IPS DF 4.7 (cell line): ENCODE results near the gene MRLN.
"Not testable (repeated sequence)": the region's sequence is repeated elsewhere in the genome, so short reads cannot be mapped to it uniquely, and the experiment has no call there.

Experiments
- DNase-seq: peaks from one replicate; pipeline ENCODE4 v3.0.0-alpha.2; 2013; ENCODE audit warnings: low spot score; ENCODE audit errors: extremely low read depth

Gene MRLN

DNA sequence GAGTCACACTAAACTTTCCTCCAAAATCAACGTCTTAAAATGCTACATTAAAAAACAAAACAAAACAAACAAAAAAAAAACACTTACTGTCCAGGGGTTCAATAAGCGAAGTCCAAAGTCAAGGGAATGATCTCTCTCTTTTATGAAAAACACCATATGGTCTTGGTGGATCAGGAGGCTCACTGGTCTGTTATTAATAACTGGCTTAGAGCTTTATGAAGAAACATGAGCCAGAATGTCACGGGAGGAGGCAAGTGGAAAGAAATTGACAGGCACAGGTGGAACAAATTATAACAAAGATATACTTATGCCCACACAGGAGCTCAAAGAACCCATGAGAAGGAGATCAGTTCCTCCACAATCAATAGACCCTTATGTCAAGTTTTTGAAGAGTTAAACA is at the start of gene MRLN:
Gene MRLN, minus strand, starts transcription at position 189 of the 400 bp plus-strand sequence.
- DNase-seq: no peak

DNA sequence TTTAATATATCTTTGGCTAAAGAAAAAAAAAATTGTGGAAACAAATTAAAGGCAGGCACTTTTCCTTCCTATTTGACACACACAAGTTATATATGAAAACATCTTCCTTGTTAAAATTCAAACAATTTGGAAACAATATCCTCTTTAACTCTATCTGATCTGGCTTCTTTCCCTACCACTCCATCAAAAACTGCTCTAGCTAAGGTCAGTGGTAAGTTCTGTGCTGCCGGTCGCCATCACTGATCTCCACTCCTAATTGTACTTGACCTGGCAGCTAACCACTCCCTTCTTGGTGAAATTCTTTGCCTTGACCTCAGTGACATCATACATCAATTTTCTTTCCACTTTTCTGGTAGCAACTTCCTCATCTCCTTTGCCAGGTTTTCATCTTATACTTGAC is 47.9 kb upstream of the MRLN start:
- DNase-seq: no peak

DNA sequence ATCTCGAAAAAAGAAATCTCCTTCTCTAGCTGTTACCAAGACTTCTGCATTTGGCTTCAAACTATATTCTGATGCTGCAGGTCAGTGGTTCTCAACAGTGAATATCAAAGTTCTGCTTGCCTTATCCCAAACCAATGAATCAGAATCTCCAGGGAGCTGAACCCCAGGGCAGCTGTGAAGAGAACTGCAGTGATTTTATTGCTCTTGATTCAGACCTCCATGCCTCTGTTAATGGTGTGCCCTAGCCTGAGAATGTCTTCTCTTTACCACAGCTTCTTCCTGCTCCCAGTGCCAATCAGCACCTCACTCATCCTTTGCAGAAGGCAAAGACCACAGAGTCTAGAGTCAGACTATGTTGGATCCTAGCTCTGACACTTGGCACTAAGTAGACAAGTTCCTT is 46.2 kb upstream of the MRLN start:
- DNase-seq: no peak

DNA sequence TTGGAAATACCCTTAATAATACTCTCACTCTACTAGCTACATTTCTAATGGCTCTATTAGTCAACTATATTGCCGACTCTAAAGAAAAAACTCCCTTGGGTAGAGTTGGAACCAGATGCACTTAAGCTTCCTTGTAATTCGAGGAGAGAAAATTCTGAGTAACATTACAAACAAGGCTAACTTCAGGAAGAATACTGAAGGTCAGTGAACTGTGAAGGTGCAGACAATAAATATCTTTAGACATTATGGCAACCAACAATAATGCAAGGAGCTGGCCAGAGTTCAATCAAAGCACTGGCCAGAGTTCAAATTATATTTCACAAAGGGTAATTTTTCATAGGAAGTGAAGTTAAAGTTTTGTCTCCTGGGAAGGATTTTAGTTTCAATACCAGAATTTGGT is 40.7 kb upstream of the MRLN start:
- DNase-seq: no peak

DNA sequence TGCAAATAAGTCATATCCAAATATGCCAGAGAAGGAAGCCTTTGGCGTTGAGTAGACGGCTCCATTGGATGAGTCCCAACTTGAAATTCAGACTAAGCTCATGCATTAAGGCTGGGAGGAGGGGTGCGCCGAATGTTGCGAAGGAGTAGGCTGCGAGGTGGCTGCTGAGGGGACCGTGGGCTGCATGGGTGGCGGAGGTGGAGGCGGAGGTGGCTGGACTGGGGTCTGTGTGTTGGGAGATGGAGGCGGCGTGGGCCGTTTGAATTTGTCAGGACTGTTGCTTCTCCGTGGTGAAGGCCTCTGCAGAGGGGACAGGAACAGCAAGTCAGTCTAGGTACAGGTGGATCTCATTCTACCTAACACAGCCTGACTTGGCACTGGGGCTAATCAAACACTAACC is 39.6 kb upstream of the MRLN start:
- DNase-seq: no peak

DNA sequence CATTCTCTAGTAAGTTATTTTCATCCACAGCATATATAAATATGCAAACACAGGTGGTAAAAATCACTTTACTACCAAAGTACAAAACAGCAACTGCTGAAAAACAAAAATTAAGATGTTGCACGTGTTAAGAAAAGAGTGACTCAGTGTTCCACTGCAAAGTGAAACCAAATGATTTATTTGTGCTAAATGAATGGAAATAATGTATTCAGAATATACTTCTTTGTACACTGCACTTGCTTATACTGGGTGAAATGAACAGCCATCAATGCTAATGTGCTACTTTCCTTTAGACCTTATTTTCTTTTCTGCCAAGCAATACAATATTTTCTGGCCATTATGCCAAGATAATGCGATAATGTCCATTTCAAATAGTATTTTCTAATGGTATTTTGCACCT is 38.3 kb upstream of the MRLN start:
- no peak for DNase-seq

DNA sequence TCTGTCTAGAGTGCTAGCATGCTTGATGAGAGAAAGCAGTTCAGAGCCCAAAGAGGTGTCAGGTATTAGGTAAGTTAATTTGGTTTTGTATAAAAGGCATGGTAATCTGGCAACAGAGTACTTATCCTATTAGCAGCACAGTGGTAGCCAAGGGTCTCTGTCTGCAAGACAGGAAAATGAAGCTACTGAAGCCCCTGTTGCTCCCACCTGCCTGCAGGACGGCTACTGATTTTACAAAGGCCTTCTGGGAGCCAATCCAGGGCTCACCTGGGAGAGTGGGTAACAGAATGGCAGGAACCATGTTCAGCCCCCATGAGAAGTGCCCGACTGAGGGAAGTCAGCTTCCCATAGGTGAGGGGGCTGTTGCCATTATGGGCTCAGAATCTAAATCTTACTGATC is 36.8 kb upstream of the MRLN start:
- not testable (repeated sequence) for DNase-seq

DNA sequence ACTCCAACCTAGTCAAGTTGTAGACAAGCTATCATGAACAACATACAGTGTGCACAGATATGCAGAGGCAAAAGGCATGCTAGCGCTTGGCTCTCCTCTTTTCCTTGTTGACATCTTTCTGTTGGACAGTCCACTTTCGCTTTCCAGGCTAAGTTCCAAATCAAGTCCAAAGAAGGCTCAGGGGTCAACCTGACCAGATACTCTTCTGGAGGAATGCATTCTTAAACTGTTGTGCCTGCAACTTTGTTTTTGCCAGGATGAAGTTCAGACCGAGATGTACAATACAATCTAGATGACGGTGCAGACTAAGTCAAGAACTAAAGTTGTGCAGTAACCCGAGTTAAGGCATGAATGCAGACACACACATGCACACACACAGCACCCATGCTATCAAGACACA is 35.7 kb upstream of the MRLN start:
- DNase-seq: not testable (repeated sequence)

DNA sequence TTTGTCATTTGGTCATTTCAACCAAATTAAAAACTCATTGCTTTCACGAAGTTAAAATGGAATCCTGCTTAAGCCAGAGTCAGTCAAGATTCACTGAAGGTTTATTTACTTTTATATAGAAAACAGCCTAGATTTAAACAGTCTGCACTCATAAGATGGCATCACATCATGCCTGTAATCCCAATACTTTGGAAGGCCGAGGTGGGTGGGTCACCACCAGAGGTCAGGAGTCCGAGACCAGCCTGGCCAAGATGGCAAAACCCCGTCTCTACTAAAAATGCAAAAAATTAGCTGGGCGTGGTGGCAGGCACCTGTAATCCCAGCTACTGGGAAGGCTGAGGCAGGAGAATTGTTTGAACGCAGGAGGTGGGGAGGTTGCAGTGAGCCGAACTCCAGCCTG is 33.8 kb upstream of the MRLN start:
- DNase-seq: not testable (repeated sequence)

DNA sequence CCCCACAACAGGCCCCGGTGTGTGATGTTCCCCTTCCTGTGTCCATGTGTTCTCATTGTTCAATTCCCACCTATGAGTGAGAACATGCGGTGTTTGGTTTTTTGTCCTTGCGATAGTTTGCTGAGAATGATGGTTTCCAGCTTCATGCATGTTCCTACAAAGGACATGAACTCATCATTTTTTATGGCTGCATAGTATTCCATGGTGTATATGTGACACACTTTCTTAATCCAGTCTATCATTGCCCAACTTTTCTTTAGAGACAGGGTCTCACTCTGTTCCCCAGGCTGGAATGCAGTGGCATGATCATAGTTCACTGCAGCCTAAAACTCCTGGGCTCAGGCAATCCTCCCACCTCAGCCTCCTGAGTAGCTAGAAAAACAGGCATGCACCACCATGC is 32.2 kb upstream of the MRLN start:
- not testable (repeated sequence) for DNase-seq

DNA sequence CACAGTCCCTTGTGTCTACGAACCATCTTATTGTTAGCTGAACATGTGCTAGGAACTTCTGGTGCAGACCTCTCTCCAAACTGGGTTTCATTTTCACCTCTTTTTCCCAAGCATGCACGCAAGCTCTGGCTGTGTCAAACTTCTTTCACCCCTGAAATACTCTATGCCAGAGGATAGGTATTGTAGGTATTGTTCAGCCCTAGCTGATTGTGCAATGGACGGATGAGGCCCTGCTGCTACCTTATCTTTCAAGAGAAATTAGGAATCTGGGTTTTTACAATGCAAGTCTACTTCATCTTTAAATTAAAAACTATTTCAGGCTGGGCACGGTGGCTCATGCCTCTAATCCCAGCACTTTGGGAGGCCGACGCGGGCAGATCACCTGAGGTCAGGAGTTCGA is 28.3 kb upstream of the MRLN start:
- no peak for DNase-seq

DNA sequence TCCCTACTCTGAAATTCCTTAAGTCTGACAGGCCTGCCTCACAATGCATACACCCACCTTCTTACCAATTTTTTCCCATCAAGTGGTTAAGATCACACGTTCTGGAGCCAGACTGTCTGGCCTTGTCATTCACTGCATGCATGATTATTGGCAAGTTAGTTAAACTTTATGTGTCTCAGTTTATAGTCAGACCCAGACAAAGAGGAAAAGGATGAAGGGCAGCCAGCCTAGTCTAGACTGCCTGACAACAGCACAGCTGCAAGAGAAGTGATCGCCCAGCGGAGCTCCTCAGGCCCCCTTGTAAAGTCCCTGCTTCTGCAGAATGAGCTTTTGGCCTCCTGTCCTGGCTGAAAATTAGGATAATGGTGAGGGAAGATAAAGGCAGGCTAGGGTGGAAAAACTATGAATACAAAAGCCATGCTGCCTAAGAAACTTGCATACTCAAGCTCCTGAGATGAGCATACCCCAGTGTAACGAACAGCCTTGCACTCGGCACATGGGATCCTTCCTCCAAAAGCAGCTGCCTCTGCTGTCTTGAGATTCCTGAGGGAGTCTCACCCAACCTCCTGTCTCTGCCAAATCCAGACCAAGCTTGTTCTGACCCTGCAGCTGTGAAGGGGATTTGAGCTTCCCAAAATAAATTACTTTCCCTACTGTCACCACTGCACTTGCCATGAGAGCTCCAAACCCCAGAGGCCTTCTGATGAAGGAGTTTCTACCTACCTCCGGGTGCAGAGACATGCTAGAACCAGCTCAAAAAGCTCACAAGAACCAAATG is 26.7 kb upstream of the MRLN start:
- no peak for DNase-seq

DNA sequence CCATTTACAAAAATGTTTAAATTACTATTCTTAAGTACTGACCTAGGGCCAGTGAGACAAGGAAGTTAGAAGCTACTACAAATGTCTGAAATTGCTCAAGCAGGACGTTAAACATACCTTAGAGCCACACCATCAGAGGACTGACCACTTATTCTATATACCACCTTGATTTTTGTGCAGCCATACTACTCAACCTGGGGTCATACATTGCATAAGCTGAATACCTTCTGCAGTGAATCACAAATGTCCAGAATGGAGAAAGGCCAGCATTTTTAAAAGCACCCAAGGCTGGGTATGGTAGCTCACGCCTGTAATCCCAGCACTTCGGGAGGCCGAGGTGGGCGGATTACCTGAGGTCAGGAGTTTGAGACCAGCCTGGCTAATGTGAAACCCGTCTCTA is 21.2 kb upstream of the MRLN start:
- DNase-seq: no peak

DNA sequence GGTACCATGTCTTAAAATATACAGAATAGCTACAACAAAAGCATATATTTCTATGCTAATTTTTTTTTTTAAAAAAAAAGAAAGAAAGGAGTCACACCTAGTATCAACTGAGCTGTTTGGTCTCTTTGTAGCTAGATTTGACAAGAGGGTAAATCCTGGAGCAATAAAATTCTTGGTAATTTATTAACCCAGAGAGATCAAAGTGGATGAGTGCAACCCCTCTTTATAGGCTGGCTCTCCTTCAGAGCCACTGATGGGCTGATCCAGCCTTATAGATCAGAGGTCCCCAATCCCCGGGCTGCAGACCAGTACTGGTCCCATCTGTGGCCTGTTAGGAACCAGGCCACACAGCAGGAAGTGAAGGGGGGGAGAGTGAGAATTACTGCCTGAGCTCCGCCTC is 19.8 kb upstream of the MRLN start:
- DNase-seq: no peak

DNA sequence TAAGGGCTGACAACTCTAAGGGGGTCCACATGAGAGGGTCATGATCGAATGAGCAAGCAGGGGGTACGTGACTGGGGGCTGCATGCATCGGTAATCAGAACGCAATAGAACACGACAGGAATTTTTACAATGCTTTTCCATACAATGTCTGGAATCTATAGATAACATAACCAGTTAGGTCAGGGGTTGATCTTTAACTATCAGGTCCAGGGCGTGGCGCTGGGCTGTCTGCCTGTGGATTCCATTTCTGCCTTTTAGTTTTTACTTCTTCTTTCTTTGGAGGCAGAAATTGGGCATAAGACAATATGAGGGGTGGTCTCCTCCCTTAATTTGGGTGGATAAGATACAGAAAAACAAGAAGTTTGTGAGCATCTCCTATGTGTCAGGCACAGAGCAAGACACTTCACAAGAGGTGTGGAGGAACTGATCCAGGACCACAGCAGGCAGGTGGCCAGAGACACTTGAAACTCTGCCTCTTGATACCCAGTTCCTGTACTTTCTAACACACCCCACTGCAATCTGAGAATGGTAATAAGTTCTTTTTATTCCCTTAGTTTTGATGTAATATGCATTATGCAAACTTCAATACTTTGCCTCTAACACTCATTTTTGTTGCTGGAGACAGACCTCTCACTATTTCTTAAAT is 18.0 kb upstream of the MRLN start:
- no peak for DNase-seq

DNA sequence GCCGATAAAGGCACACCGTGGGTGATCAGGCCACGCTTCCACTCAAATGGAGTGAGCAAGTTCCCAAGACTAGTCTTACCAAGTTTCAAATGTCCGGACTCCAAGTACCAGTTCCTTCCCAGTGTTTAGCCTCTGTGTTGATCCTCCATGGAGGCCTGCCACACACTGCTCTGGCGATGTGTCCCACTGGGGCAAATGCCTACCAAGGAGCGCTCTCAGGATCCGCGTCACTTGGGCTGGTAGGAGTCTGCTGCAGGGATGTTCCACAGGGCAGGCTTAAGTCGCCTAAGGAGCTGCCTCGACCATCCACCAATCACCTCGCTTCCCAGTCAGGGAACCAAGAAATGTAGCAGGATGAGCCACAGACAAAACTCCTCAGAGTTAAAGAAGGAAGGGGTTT is 17.4 kb upstream of the MRLN start:
- DNase-seq: no peak

DNA sequence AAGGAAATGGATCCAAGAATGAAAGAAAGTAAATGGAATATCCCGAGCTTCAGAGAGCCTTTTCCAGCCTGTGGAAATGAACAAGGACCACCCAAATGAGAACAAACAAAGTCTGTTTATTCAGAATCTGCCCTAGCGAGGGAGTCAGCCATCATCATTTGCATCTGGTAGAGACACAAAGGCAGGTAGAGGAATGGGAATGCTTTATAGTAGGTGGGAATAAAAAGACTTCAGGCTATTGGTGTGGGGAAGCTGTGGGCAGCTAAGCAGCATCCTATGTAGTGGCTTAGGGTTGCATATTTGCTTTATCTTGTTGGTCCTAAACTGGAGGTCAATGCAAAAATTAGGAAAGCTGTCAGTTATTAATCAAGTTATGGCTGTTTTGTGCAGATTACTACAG is 9.2 kb upstream of the MRLN start:
- no peak for DNase-seq

DNA sequence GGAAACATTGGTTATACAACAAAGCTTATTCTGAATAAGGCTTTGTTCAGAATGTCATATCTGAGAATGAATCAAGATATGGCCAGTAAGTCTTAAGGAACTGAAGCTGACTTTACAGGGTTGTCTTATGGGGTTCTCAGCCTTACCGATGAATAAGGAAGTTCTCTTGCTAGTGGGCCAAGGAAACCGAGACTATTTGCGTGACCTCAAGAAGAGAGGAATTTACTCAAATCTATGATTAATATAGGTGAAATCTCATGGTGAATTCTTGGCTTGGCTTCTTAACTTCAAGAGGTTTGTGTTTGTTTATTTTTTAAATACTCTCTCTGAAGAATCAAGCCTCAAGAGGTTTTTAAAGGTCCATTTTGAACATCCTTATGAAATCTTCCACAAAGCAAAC is 4.7 kb upstream of the MRLN start:
- no peak for DNase-seq

DNA sequence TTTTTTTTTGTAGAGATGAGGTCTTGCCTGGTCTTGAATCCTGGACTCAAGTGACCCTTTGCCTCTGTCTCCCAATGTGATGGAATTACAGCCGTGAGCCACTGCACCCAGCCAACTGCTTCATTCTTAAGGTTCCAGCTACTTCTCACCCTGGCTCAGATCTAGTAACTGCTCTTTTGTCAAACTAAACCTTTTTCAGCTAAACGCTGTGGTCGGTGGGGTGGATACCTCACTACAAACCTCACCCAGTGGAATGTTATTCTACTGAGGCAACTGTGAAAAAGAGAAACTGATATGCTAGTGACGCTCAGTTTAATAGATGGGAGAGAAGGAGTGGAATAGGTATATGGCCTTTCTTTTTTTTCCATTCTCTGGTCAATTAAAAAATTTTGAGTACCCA is 1.7 kb upstream of the MRLN start:
- DNase-seq: no peak

DNA sequence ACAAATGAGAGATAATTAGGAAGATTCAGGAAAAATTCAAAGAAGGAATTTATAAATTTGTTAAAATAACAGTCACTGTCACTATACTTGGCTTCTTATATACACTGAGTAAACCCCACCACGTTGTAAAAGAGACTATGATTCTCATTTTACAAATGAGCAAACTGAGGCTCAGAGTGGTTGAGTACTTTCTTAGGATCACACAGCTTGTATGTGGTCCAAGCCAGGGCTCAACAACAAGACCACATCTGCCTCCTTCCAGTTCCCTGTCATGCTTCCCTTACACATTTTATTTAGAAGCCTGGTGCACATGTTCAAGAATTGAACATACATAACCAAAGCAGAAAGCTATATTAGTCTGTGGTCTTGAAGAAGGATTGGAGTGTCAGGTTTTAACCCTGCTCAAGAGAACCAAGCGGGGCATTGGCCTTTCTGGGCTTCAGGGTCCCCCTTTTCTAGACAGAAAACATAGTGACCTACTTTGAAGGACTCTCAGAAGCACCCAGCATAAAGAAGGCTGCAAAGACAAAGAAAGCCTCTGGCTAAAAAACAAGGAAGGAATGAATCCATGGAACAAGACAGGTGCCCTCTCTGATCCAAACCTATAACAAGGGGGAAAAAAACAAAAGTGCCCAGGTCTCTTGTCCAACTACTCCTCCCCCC is 846 bp downstream of the MRLN start:
- no peak for DNase-seq

DNA sequence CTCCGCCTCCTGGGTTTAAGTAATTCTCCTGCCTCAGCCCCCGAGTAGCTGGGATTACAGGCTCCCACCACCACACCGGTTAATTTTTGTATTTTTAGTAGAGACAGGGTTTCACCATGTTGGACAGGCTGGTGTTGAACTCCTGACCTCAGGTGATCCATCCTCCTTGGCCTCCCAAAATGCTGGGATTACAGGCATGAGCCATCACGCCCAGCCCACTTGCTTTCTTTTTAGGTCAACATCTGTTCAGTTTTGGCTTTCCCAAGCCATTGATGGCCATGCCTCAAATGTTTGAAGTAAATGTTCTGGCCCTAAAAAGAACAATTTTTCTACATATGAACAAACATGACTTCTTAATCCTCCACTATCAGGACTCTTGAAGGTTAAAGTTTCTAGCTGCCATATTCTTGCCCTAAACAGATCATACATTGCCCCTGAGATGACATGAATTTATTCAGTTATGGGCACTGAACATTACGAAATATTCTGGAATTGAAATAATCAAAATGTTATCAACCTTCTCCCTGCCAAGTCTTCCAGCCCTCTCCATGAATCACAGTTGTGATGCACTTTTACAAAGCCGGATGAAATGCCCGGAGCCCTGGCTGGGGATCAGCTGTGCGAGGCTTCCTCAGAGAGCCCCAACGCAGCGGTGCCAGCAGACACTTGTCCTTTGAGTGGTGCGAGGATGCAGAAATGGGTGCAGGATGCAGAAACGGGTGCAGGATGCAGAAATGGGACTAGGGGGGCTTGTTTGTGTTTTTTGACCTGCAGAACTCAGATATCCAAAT is 2.9 kb downstream of the MRLN start:
- no peak for DNase-seq

DNA sequence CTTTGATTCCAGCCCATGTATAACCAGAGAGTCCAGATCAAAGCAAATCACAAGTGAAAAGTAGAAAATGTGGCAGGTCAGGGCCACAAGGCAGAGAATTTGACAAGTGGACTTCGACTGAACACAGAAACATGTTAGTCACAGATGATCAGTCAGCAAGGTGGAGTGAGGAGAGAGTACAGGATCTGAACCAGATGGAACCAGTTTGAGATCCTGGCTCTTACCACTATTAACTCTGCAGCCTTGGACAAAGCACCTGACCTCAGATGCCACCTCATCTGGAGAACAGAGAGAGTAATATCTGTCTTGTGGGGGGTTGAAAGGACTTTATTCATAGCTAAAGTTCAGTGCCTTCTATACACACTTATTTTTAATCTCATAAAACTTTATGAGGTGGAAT is 4.4 kb downstream of the MRLN start:
- no peak for DNase-seq
